Peyer's patch (tissue), 4 donors: Measurements from ENCODE around the gene MS4A6A. TPM values are rescaled to one million over a fixed set of nuclear protein-coding genes. Genes with fewer than 3 reads are reported as not detected.
"Not testable (repeated sequence)": the region's sequence is repeated elsewhere in the genome, so short reads cannot be mapped to it uniquely, and the experiment has no call there.

Experiments used
- DNase-seq, 3 donors: peaks; one replicate each; pipeline ENCODE4 v3.0.0-alpha.2; 2017 to 2019
- H3K27ac ChIP-seq, 4 donors: fragments of 200-600 bp; sonication (generic); one replicate each; pipeline ENCODE4 v1.5.1; 2016 to 2019
- H3K27me3 ChIP-seq, 2 donors: fragments of 200-600 bp; sonication (generic); one replicate each; pipeline ENCODE4 v1.5.1; 2019
- H3K36me3 ChIP-seq, 3 donors: fragments of 200-600 bp; sonication (generic); one replicate each; pipeline ENCODE4 v1.5.1; 2016 to 2019
- H3K4me1 ChIP-seq, 4 donors: fragments of 200-600 bp; sonication (generic); one replicate each; pipeline ENCODE4 v1.5.1; 2016 to 2019
- H3K4me3 ChIP-seq, 4 donors: fragments of 200-600 bp; sonication (generic); 1 replicate in 3 of 4; 2 replicates in 1 of 4; pipeline ENCODE4 v1.5.1; 2016 to 2019; ENCODE audit warnings: mild to moderate bottlenecking in 1 of 4
- H3K9me3 ChIP-seq, 4 donors: fragments of 200-600 bp; sonication (generic); one replicate each; pipeline ENCODE4 v1.5.1; 2016 to 2019; ENCODE audit warnings: mild to moderate bottlenecking in 1 of 4
- CTCF ChIP-seq, 6 experiments: fragments of 450-650 bp in 4 of 6; fragments of 200-600 bp in 2 of 6; sonication (generic) in 1 of 6; IDR thresholded peaks; one replicate each; pipeline ENCODE4 v1.5.1; 2017 to 2019; ENCODE audit warnings: antibody characterized with exemption in 6 of 6, mild to moderate bottlenecking in 3 of 6, moderate library complexity in 1 of 6
- POLR2A ChIP-seq, 2 donors: fragments of 450-650 bp; IDR thresholded peaks; one replicate each; pipeline ENCODE4 v1.5.1; 2017; ENCODE audit warnings: antibody characterized with exemption in 2 of 2, mild to moderate bottlenecking in 2 of 2, moderate library complexity in 2 of 2
- total RNA-seq, 4 donors: library from RNA; depleted of rRNA; stranded (reverse); fragments of >200 nt; gene quantifications; one replicate each; pipeline ENCODE4 v1.1.0, GENCODE V29; 2016

MS4A6A gene
- total RNA-seq, 4 donors from 2014 or later, result 7.4 to 66.0 (median 33.5) TPM

GRCh38 chr11:60204922-60205321 lies 22.0 kb upstream of the MS4A6A start:
- TF ChIP-seq CTCF (IDR thresholded peaks at IDR 0.05), result no peak
- TF ChIP-seq POLR2A (IDR thresholded peaks at IDR 0.05), result no peak
- no peaks in the 10 kb centered on the region for H3K4me1 ChIP-seq
- no peak overlapping the region for H3K27ac ChIP-seq
- H3K27me3 ChIP-seq, result no peaks in the 10 kb centered on the region
- H3K36me3 ChIP-seq, result no peaks in the 10 kb centered on the region
- no peak overlapping the region for H3K4me3 ChIP-seq
- no peak for DNase-seq
- no peaks in the 10 kb centered on the region for H3K9me3 ChIP-seq

- H3K27ac ChIP-seq, H3K4me3 ChIP-seq, H3K9me3 ChIP-seq, H3K36me3 ChIP-seq, DNase-seq, H3K27me3 ChIP-seq, H3K4me1 ChIP-seq: not testable (repeated sequence)
Measured at GRCh38 chr11:60201334-60201733, 18.5 kb upstream of the MS4A6A start.

- Histone ChIP-seq H3K36me3 (no peaks in the 10 kb centered on the region), H3K9me3 (no peaks in the 10 kb centered on the region), H3K4me3 (no peak overlapping the region), H3K27ac (no peak overlapping the region), H3K4me1 (no peaks in the 10 kb centered on the region), H3K27me3 (no peaks in the 10 kb centered on the region)
- no peak for DNase-seq
- TF ChIP-seq POLR2A (IDR thresholded peaks at IDR 0.05) (no peak), CTCF (IDR thresholded peaks at IDR 0.05) (no peak)
Measured at GRCh38 chr11:60197442-60197841, 14.6 kb upstream of the MS4A6A start.

- DNase-seq, result no peak
- H3K27ac ChIP-seq, result peak overlapping the region in 1 of 4 donors; percentile 19
Measured at GRCh38 chr11:60195923-60196368, 13.1 kb upstream of the MS4A6A start.

GRCh38 chr11:60194511-60194910 lies 11.6 kb upstream of the MS4A6A start:
- H3K4me1 ChIP-seq, result no peaks in the 10 kb centered on the region
- no peak for DNase-seq
- no peaks in the 10 kb centered on the region for H3K9me3 ChIP-seq
- no peak overlapping the region for H3K4me3 ChIP-seq
- H3K27ac ChIP-seq, result peak overlapping the region in 1 of 4 donors; percentile 35
- no peaks in the 10 kb centered on the region for H3K36me3 ChIP-seq
- TF ChIP-seq POLR2A (IDR thresholded peaks at IDR 0.05) (no peak), CTCF (IDR thresholded peaks at IDR 0.05) (no peak)
- H3K27me3 ChIP-seq, result no peaks in the 10 kb centered on the region

More at GRCh38 chr11:60195923-60196368, 13.1 kb upstream of the MS4A6A start:
- Histone ChIP-seq H3K4me3 (no peak overlapping the region), H3K9me3 (no peaks in the 10 kb centered on the region), H3K4me1 (no peaks in the 10 kb centered on the region), H3K36me3 (no peaks in the 10 kb centered on the region), H3K27me3 (no peaks in the 10 kb centered on the region)
- TF ChIP-seq POLR2A (IDR thresholded peaks at IDR 0.05) (no peak), CTCF (IDR thresholded peaks at IDR 0.05) (no peak)

GRCh38 chr11:60193687-60194433 lies 11.0 kb upstream of the MS4A6A start:
- no peaks in the 10 kb centered on the region for H3K27me3 ChIP-seq
- no peaks in the 10 kb centered on the region for H3K9me3 ChIP-seq
- no peak overlapping the region for H3K4me3 ChIP-seq
- no peaks in the 10 kb centered on the region for H3K4me1 ChIP-seq
- TF ChIP-seq POLR2A (IDR thresholded peaks at IDR 0.05) (no peak), CTCF (IDR thresholded peaks at IDR 0.05) (peak in 5 of 6 experiments; percentile 26 to 90 (median 79))
- H3K36me3 ChIP-seq, result no peaks in the 10 kb centered on the region
- DNase-seq, result peak in 2 of 3 donors; percentile 47 to 74
- peak overlapping the region in 1 of 4 donors; percentile 35 for H3K27ac ChIP-seq

- not testable (repeated sequence) for DNase-seq, H3K36me3 ChIP-seq, H3K9me3 ChIP-seq, H3K27ac ChIP-seq, H3K4me1 ChIP-seq, H3K4me3 ChIP-seq, H3K27me3 ChIP-seq
Measured at GRCh38 chr11:60192564-60192963, 9.7 kb upstream of the MS4A6A start.

- not testable (repeated sequence) for H3K4me3 ChIP-seq, H3K27ac ChIP-seq, H3K27me3 ChIP-seq, H3K9me3 ChIP-seq, H3K4me1 ChIP-seq, DNase-seq, H3K36me3 ChIP-seq
Measured at GRCh38 chr11:60188481-60188880, 5.6 kb upstream of the MS4A6A start.

GRCh38 chr11:60186128-60186527 lies 3.2 kb upstream of the MS4A6A start:
- DNase-seq, H3K4me3 ChIP-seq, H3K4me1 ChIP-seq, H3K9me3 ChIP-seq, H3K27me3 ChIP-seq, H3K36me3 ChIP-seq: not testable (repeated sequence)
- peak overlapping the region in 1 of 4 donors; percentile 13 for H3K27ac ChIP-seq

- H3K9me3 ChIP-seq, H3K4me1 ChIP-seq, H3K27ac ChIP-seq, H3K36me3 ChIP-seq, H3K27me3 ChIP-seq, DNase-seq, H3K4me3 ChIP-seq: not testable (repeated sequence)
Measured at GRCh38 chr11:60185512-60185827, 2.6 kb upstream of the MS4A6A start.
